ENCODE data around the gene SPRR2D. TPM values are rescaled to one million over a fixed set of nuclear protein-coding genes. Genes with fewer than 3 reads are reported as not detected.

The SPRR2D gene
- total RNA-seq, 4 donors from 2014 or later = not detected

- Histone ChIP-seq H3K4me3 (no peak within 1 kb of the TSS), H3K27me3 (no peaks in the 10 kb centered on the region), H3K27ac (no peak within 1 kb of the TSS), H3K4me1 (no peaks in the 10 kb centered on the region), H3K9me3 (no peaks in the 10 kb centered on the region), H3K36me3 (no peaks in the 10 kb centered on the region)
- in situ Hi-C loops (cut with MboI; ENCODE audit: low pct_ligation_motif_present in 1 of 4, low pct_unique_long_range_greater_than_20kb in 1 of 4, low sequenced_read_pairs in 3 of 4) = no loop called here
- TF ChIP-seq POLR2AphosphoS5 (IDR thresholded peaks at IDR 0.05) (no peak), POLR2A (IDR thresholded peaks at IDR 0.05) (no peak), CTCF (IDR thresholded peaks at IDR 0.05) (no peak), EP300 (IDR thresholded peaks at IDR 0.05; ENCODE audit: low read depth) (no peak)
- intact Hi-C loops (cut with DNase I; ENCODE audit: low total_unique reads) = no loop called here
- 57% methylated on average over 2 of the region's 2 CpGs; no CpG with 5 or more reads in 1 of the 2 donors for WGBS, 2 donors (ENCODE audit: low coverage in 1 of 2)
- no peak for DNase-seq
Measured at GRCh38 chr1:153071511-153071910, 30.6 kb upstream of the SPRR2D start, which contains the start of gene SPRR2B. Gene SPRR2B (minus strand): TSS chr1:153071611. CDS start chr1:153070839, 772 bp downstream.

GRCh38 chr1:153070243-153070642, 29.3 kb upstream of the SPRR2D start:
- H3K4me3 ChIP-seq = no peak overlapping the region
- in situ Hi-C loops (cut with MboI; ENCODE audit: low pct_ligation_motif_present in 1 of 4, low pct_unique_long_range_greater_than_20kb in 1 of 4, low sequenced_read_pairs in 3 of 4) = no loop called here
- no peaks in the 10 kb centered on the region for H3K9me3 ChIP-seq
- H3K27me3 ChIP-seq = no peaks in the 10 kb centered on the region
- no peak overlapping the region for H3K27ac ChIP-seq
- H3K4me1 ChIP-seq = no peaks in the 10 kb centered on the region
- 69% methylated on average over 2 of the region's 2 CpGs; no CpG with 5 or more reads in 1 of the 2 donors for WGBS, 2 donors (ENCODE audit: low coverage in 1 of 2)
- intact Hi-C loops (cut with DNase I; ENCODE audit: low total_unique reads) = no loop called here
- H3K36me3 ChIP-seq = no peaks in the 10 kb centered on the region
- TF ChIP-seq POLR2AphosphoS5 (IDR thresholded peaks at IDR 0.05) (no peak), CTCF (IDR thresholded peaks at IDR 0.05) (no peak), POLR2A (IDR thresholded peaks at IDR 0.05) (no peak), EP300 (IDR thresholded peaks at IDR 0.05; ENCODE audit: low read depth) (no peak)
- DNase-seq = no peak

- 72 to 80% methylated on average over 4 to 6 of the region's 6 CpGs for WGBS, 2 donors (ENCODE audit: low coverage in 1 of 2)
Measured at GRCh38 chr1:153058826-153059784, 18.2 kb upstream of the SPRR2D start.

More at GRCh38 chr1:153058826-153059784, 18.2 kb upstream of the SPRR2D start:
- Histone ChIP-seq H3K27me3 (no peaks in the 10 kb centered on the region), H3K36me3 (no peaks in the 10 kb centered on the region), H3K27ac (no peak overlapping the region), H3K4me1 (no peaks in the 10 kb centered on the region), H3K4me3 (no peak overlapping the region), H3K9me3 (no peaks in the 10 kb centered on the region)
- in situ Hi-C loops (cut with MboI; ENCODE audit: low pct_ligation_motif_present in 1 of 4, low pct_unique_long_range_greater_than_20kb in 1 of 4, low sequenced_read_pairs in 3 of 4) = no loop called here
- intact Hi-C loops (cut with DNase I; ENCODE audit: low total_unique reads) = no loop called here
- no peak for DNase-seq
- TF ChIP-seq POLR2A (IDR thresholded peaks at IDR 0.05) = no peak
- no peak for TF ChIP-seq CTCF (IDR thresholded peaks at IDR 0.05)
